HepG2 (cell line): ENCODE data around the gene TRIM7. TPM values are rescaled to one million over a fixed set of nuclear protein-coding genes. Genes with fewer than 3 reads are reported as not detected.
A peak's percentile ranks its signal among the peaks of the same experiment; 100 is the strongest.

Source experiments
- HMG20B ChIP-seq: conservative IDR thresholded peaks from 2 replicates; pipeline ENCODE4 v1.6.1; 2016; ENCODE audit warnings: missing genetic modification reagents, missing compliant biosample characterization
- HMGXB4 ChIP-seq, 2 experiments: sonication (generic) in 1 of 2; formaldehyde crosslinking in 1 of 2; IDR thresholded peaks; 2 replicates each; pipeline versions ENCODE4 v1.4.0 to v1.6.1; 2018 to 2020; ENCODE audit warnings: missing genetic modification reagents in 2 of 2, borderline replicate concordance in 1 of 2, low read depth in 1 of 2, mild to moderate bottlenecking in 1 of 2, missing biosample characterization in 1 of 2
- MED1 ChIP-seq: sonication (generic); formaldehyde crosslinking; IDR thresholded peaks from 2 replicates; pipeline ENCODE4 v1.4.0; 2020; ENCODE audit warnings: missing genetic modification reagents
- NFKB2 ChIP-seq: sonication (generic); formaldehyde crosslinking; IDR thresholded peaks from 2 replicates; pipeline ENCODE4 v1.4.0; 2020; ENCODE audit warnings: missing genetic modification reagents, borderline replicate concordance
- PHF8 ChIP-seq: sonication (generic); formaldehyde crosslinking; IDR thresholded peaks from 2 replicates; pipeline ENCODE4 v1.5.0; 2020; ENCODE audit warnings: missing genetic modification reagents
- POGK ChIP-seq: sonication (generic); formaldehyde crosslinking; conservative IDR thresholded peaks from 2 replicates; pipeline ENCODE4 v1.8.0; 2022; ENCODE audit warnings: mild to moderate bottlenecking, moderate library complexity, missing genetic modification reagents
- RARA ChIP-seq: IDR thresholded peaks from 2 replicates; pipeline ENCODE4 v1.6.1; 2016; ENCODE audit warnings: missing genetic modification reagents, missing compliant biosample characterization
- USF2 ChIP-seq, 2 experiments: sonication (generic) in 1 of 2; formaldehyde crosslinking in 1 of 2; IDR thresholded peaks; 2 replicates each; pipeline versions ENCODE4 v1.5.1 to v1.6.1; 2011 to 2020; ENCODE audit warnings: borderline replicate concordance in 1 of 2, low read depth in 1 of 2, low read length in 1 of 2, mild to moderate bottlenecking in 1 of 2, missing genetic modification reagents in 1 of 2, moderate library complexity in 1 of 2
- XRCC5 ChIP-seq: fragments of 200-400 bp; formaldehyde crosslinking; optimal IDR thresholded peaks from 2 replicates; pipeline ENCODE3; 2017; ENCODE audit warnings: mild to moderate bottlenecking, low read length
- YEATS2 ChIP-seq: sonication (generic); formaldehyde crosslinking; IDR thresholded peaks from 2 replicates; pipeline ENCODE4 v1.4.0; 2020; ENCODE audit warnings: missing genetic modification reagents, borderline replicate concordance
- ZBTB10 ChIP-seq: sonication (generic); formaldehyde crosslinking; IDR thresholded peaks from 2 replicates; pipeline ENCODE4 v1.4.0; 2020; ENCODE audit warnings: missing genetic modification reagents, borderline replicate concordance
- ZNF143 ChIP-seq: sonication (generic); formaldehyde crosslinking; IDR thresholded peaks from 2 replicates; pipeline ENCODE4 v1.4.0; 2020; ENCODE audit warnings: missing genetic modification reagents
- ZNF263 ChIP-seq: sonication (generic); formaldehyde crosslinking; IDR thresholded peaks from 2 replicates; pipeline ENCODE4 v1.4.0; 2020; ENCODE audit warnings: missing genetic modification reagents
- ZNF703 ChIP-seq: sonication (generic); formaldehyde crosslinking; IDR thresholded peaks from 2 replicates; pipeline ENCODE4 v1.5.1; 2020; ENCODE audit warnings: missing genetic modification reagents, mild to moderate bottlenecking, moderate library complexity, borderline replicate concordance
- ZNF777 ChIP-seq: sonication (generic); formaldehyde crosslinking; IDR thresholded peaks from 2 replicates; pipeline ENCODE4 v1.4.0; 2020; ENCODE audit warnings: missing genetic modification reagents
- ZNF790 ChIP-seq: sonication (generic); formaldehyde crosslinking; IDR thresholded peaks from 2 replicates; pipeline ENCODE4 v1.8.0; 2022; ENCODE audit warnings: missing genetic modification reagents, mild to moderate bottlenecking, borderline replicate concordance
- polyA plus RNA-seq, 8 experiments: library from polyadenylated mRNA; depleted of rRNA in 3 of 8; stranded (reverse) in 7 of 8; unstranded in 1 of 8; fragments of >200 nt; fragmentation: Illumina TruSeq in 4 of 8; extraction: Trizol in 4 of 8; gene quantifications; 2 replicates each; pipeline versions ENCODE4 v1.2.1 to v1.2.3, GENCODE V29; 2011 to 2016; ENCODE audit warnings: low read depth in 4 of 8, missing spikeins in 1 of 8, mixed read lengths in 1 of 8; ENCODE audit not compliant: insufficient read depth in 1 of 8
- total RNA-seq, 5 experiments: library from RNA; depleted of rRNA; stranded (reverse); fragments of >200 nt; fragmentation: Illumina TruSeq; extraction: Trizol; gene quantifications; 2 replicates each; pipeline ENCODE4 v1.2.3, GENCODE V29; 2016; ENCODE audit warnings: low read depth in 1 of 5

The TRIM7 gene
- total and polyA plus RNA-seq, 2 of the 13 experiments (the other 11 are each of a cell fraction or from before 2014, with no cell fraction given) = 0.13 TPM; not detected in 1

GRCh38 chr5:181190711-181191525 is 14.1 kb downstream of the TRIM7 start (continued):
- 0 out of 2 replicates have a peak, but pooled peaks have one; percentile 15 for TF ChIP-seq ZBTB10 (CRISPR knock-in tag)
- no peak for TF ChIP-seq ZNF777 (CRISPR knock-in tag)
- TF ChIP-seq MED1 (CRISPR knock-in tag) = 0 out of 2 replicates have a peak, but pooled peaks have one; percentile 16
- TF ChIP-seq XRCC5 = peak; percentile 8
- TF ChIP-seq RARA (CRISPR knock-in tag) = peak; percentile 7; the same call in 1 of the 2 replicates
- 0 out of 2 replicates have a peak, but pooled peaks have one; percentile 11 for TF ChIP-seq ZNF703 (CRISPR knock-in tag)
- no peak for TF ChIP-seq USF2 (IDR thresholded peaks at IDR 0.05; ENCODE audit: low read depth, low read length)
- 0 out of 2 replicates have a peak, but pooled peaks have one; percentile 43 for TF ChIP-seq USF2 (CRISPR knock-in tag; IDR thresholded peaks at IDR 0.05; ENCODE audit: borderline replicate concordance)
- TF ChIP-seq HMG20B (CRISPR knock-in tag) = 0 out of 2 replicates have a peak, but pooled peaks have one; percentile 9
- no peak for TF ChIP-seq ZNF263 (CRISPR knock-in tag)
- peak in 1 of 2 experiments; percentile 84; a peak in 2 of 4 replicates for TF ChIP-seq HMGXB4 (CRISPR knock-in tag; IDR thresholded peaks at IDR 0.05; ENCODE audit: borderline replicate concordance in 1 of 2, low read depth in 1 of 2)
- 0 out of 2 replicates have a peak, but pooled peaks have one; percentile 15 for TF ChIP-seq POGK (CRISPR knock-in tag)
- peak; percentile 28; the same call in 1 of the 2 replicates for TF ChIP-seq NFKB2 (CRISPR knock-in tag)
- TF ChIP-seq PHF8 (CRISPR knock-in tag) = peak; percentile 66
- TF ChIP-seq ZNF143 = 0 out of 2 replicates have a peak, but pooled peaks have one; percentile 13
- TF ChIP-seq YEATS2 = 0 out of 2 replicates have a peak, but pooled peaks have one; percentile 32
- no peak for TF ChIP-seq ZNF790 (CRISPR knock-in tag)
